ENCODE data around the gene NUMA1. TPM values are rescaled to one million over a fixed set of nuclear protein-coding genes. Genes with fewer than 3 reads are reported as not detected.

NUMA1 gene
- total RNA-seq, 2 experiments from 2014 or later = 148 to 159 TPM

GRCh38 chr11:72042064-72042745, 38.1 kb downstream of the NUMA1 start:
- no peak for TF ChIP-seq CTCF (conservative IDR thresholded peaks at IDR 0.05; ENCODE audit: low read length)
- no peak for TF ChIP-seq EZH2phosphoT487 (IDR thresholded peaks at IDR 0.05; ENCODE audit: borderline replicate concordance, low read depth, low read length)
- Histone ChIP-seq H2AFZ (ENCODE audit: low read length) (no peak overlapping the region), H3K4me2 (ENCODE audit: low read length) (peak overlapping the region; percentile 90), H3K9me2 (ENCODE audit: insufficient read depth, low read length) (no peaks in the 10 kb centered on the region), H4K20me1 (ENCODE audit: insufficient read depth, low read length) (peaks cover 28% of the 10 kb centered on the region), H3K9me3 (ENCODE audit: low read length) (no peaks in the 10 kb centered on the region), H3K4me1 (ENCODE audit: insufficient read depth, low read length, poor library complexity, severe bottlenecking) (peaks cover 59% of the 10 kb centered on the region), H3K36me3 (ENCODE audit: insufficient read depth, low read length) (peaks cover 3% of the 10 kb centered on the region; the same call in 1 of the 2 replicates), H3K79me2 (ENCODE audit: insufficient read depth, low read depth, low read length) (peaks cover 39% of the 10 kb centered on the region; the same call in 1 of the 2 replicates), H3K4me3 (ENCODE audit: low read depth, low read length, poor library complexity, severe bottlenecking) (peak overlapping the region; percentile 66), H3K27ac (ENCODE audit: low read depth, low read length, poor library complexity, severe bottlenecking) (no peak overlapping the region)
- CTCF ChIA-PET (ENCODE audit: unreplicated experiment) = interaction anchor here (0.7 to 1.0 kb wide), 2 partner anchors 15 to 19 kb away, joined by 3 to 4 read pairs; no protein-coding TSS in a partner anchor
- BruUV-seq (replicated peaks) = no TSS peak
- DNase-seq (ENCODE audit: low spot score) = no peak
- intact Hi-C loops (cut with micrococcal nuclease; ENCODE audit: unreplicated experiment) = no loop called here
- POLR2A ChIA-PET = interaction anchor here (1.2 to 2.3 kb wide), 2 partner anchors 25 to 37 kb away, joined by 3 to 9 read pairs; partner anchors contain the start of gene NUMA1

GRCh38 chr11:72041364-72042063, 38.8 kb downstream of the NUMA1 start:
- peaks cover 46% of the 10 kb centered on the region; the same call in 1 of the 2 replicates for H3K79me2 ChIP-seq (ENCODE audit: insufficient read depth, low read depth, low read length)
- no peak for TF ChIP-seq CTCF (conservative IDR thresholded peaks at IDR 0.05; ENCODE audit: low read length)
- no peak for TF ChIP-seq EZH2phosphoT487 (IDR thresholded peaks at IDR 0.05; ENCODE audit: borderline replicate concordance, low read depth, low read length)
- H2AFZ ChIP-seq (ENCODE audit: low read length) = no peak overlapping the region
- no peaks in the 10 kb centered on the region for H3K9me3 ChIP-seq (ENCODE audit: low read length)
- peaks cover under 1% of the 10 kb centered on the region; the same call in 1 of the 2 replicates for H3K36me3 ChIP-seq (ENCODE audit: insufficient read depth, low read length)
- H4K20me1 ChIP-seq (ENCODE audit: insufficient read depth, low read length) = peaks cover 33% of the 10 kb centered on the region
- H3K4me1 ChIP-seq (ENCODE audit: insufficient read depth, low read length, poor library complexity, severe bottlenecking) = peaks cover 66% of the 10 kb centered on the region
- no peaks in the 10 kb centered on the region for H3K9me2 ChIP-seq (ENCODE audit: insufficient read depth, low read length)
- CTCF ChIA-PET (ENCODE audit: unreplicated experiment) = no interaction called here
- peak overlapping the region; percentile 66 for H3K4me3 ChIP-seq (ENCODE audit: low read depth, low read length, poor library complexity, severe bottlenecking)
- POLR2A ChIA-PET = interaction anchor here (2.3 kb wide), 1 partner anchor 38 kb away, joined by 9 read pairs; the partner anchor contains the start of gene NUMA1
- DNase-seq (ENCODE audit: low spot score) = peak; percentile 27
- H3K4me2 ChIP-seq (ENCODE audit: low read length) = peak overlapping the region; percentile 90
- no TSS peak for BruUV-seq (replicated peaks)
- intact Hi-C loops (cut with micrococcal nuclease; ENCODE audit: unreplicated experiment) = no loop called here
- peak overlapping the region; percentile 52 for H3K27ac ChIP-seq (ENCODE audit: low read depth, low read length, poor library complexity, severe bottlenecking)

Measured in OCI-LY7 (cell line).